ENCODE data around the gene MYMX. TPM values are rescaled to one million over a fixed set of nuclear protein-coding genes. Genes with fewer than 3 reads are reported as not detected.

MYMX gene
- total RNA-seq, 1 donor from 2014 or later: not detected

DNA sequence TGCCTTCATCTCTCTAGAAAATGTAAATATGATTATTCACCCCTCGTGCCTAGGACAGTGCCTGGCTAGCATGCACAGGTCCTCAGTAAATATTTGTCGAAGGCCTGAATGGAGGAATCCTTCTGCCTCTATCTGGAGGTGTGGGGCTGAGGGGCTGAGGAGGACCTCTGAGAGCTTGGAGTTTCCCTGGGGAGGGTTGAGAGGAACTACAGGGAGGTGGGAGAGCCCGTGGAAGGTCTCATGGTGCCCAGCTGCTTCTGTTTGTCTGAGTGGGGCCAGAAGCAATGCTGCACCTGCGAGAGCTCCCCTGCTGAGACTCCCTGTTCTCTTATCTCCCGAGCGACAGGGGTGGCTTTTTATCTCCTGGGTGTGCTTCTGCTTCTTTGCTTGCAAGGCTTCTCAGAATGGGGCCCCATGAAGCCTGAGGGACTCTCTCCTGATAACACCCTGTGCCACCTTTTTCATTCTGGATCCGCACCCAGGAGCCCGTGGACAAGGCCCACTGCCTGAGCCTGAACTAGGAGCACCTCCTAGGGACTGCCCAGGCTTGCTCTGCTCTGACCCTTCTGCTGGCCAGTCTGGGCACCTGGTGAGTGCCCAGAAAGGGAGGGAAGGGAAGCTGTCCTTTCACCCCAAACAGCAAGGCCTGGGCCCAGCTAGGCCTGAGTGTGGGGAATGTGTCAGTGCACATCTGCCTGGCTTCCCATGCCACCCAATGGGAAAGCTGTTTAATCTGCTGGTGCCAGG lies 9.0 kb downstream of the MYMX start:
- FAIRE-seq (no peak), DNase-seq (ENCODE audit: low read depth) (no peak)
- Histone ChIP-seq H2AFZ (ENCODE audit: low read depth, low read length) (no peak overlapping the region), H3K27ac (ENCODE audit: low read depth, low read length) (no peak overlapping the region), H3K79me2 (ENCODE audit: insufficient read depth, low read length) (no peaks in the 10 kb centered on the region), H3K9me3 (ENCODE audit: insufficient read depth, low read depth, low read length) (no peaks in the 10 kb centered on the region), H3K4me2 (ENCODE audit: low read length) (no peak overlapping the region), H3K4me1 (ENCODE audit: insufficient read depth, low read length) (peaks cover 27% of the 10 kb centered on the region), H3K9ac (ENCODE audit: low read length) (no peak overlapping the region), H3K27me3 (ENCODE audit: insufficient read depth, low read length) (no peaks in the 10 kb centered on the region), H4K20me1 (ENCODE audit: insufficient read depth, low read length) (peaks cover 16% of the 10 kb centered on the region), H3K36me3 (ENCODE audit: insufficient read depth, low read length) (no peaks in the 10 kb centered on the region), H3K4me3 (ENCODE audit: insufficient read depth, low read depth, low read length) (no peak overlapping the region)
- peaks cover 13% of the 10 kb centered on the region for H3K4me1 Mint-ChIP-seq (ENCODE audit: low read depth, unreplicated experiment)
- H3K9me3 Mint-ChIP-seq (ENCODE audit: unreplicated experiment): no peaks in the 10 kb centered on the region
- no peak overlapping the region for H3K4me3 Mint-ChIP-seq (ENCODE audit: unreplicated experiment)
- TF ChIP-seq, protein P1, sequence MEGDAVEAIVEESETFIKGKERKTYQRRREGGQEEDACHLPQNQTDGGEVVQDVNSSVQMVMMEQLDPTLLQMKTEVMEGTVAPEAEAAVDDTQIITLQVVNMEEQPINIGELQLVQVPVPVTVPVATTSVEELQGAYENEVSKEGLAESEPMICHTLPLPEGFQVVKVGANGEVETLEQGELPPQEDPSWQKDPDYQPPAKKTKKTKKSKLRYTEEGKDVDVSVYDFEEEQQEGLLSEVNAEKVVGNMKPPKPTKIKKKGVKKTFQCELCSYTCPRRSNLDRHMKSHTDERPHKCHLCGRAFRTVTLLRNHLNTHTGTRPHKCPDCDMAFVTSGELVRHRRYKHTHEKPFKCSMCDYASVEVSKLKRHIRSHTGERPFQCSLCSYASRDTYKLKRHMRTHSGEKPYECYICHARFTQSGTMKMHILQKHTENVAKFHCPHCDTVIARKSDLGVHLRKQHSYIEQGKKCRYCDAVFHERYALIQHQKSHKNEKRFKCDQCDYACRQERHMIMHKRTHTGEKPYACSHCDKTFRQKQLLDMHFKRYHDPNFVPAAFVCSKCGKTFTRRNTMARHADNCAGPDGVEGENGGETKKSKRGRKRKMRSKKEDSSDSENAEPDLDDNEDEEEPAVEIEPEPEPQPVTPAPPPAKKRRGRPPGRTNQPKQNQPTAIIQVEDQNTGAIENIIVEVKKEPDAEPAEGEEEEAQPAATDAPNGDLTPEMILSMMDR (IDR thresholded peaks at IDR 0.05; ENCODE audit: insufficient read depth, low read depth, low read length): no peak
- no peak for TF ChIP-seq EZH2 (IDR thresholded peaks at IDR 0.05; ENCODE audit: insufficient read depth, low read length)
- H3K36me3 Mint-ChIP-seq (ENCODE audit: low read depth, unreplicated experiment): peaks cover 4% of the 10 kb centered on the region
- no peak overlapping the region for H3K27ac Mint-ChIP-seq (ENCODE audit: unreplicated experiment)
- H3K27me3 Mint-ChIP-seq (ENCODE audit: low read depth, unreplicated experiment): peaks cover 10% of the 10 kb centered on the region

DNA sequence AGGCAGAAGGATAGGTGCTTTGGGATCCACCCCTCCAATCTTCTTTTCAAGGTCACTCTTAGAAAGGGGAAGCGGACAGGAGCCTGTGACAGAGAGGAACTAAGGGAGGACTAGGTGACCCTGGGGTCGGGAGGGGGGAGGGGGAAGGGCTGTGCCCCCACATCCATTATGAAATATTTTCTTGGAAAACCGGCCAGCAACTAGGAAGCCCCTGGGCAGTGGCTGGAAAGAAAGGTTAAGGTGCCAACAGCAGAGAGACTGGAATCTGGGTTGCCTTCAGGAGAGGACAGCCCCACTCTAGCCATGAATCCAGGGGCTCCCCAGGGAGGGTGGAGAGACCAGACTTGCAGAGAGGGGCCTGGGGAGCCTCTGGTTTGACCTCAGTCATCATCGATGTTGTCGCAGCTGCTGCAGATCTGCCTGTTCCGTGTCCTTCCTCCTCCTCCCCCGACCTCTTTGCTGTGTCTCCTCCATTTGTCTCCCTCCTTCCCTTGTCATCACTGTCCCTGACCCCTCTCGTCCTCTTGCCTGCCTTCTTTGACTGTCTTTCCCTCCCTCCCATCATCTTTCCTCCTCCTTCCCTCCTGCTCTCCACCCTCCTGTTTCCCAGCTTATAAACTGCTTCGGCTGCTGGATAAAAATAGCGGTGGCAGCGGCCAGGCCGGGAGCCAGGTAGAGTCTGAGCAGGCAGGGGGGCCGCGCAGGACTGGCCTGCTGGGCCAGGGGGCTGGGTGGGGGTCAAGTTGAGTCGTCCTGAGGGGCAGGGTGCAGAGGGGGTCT lies 9.8 kb downstream of the MYMX start:
- H3K4me1 ChIP-seq (ENCODE audit: insufficient read depth, low read length): peaks cover 22% of the 10 kb centered on the region
- H3K27me3 ChIP-seq (ENCODE audit: insufficient read depth, low read length): no peaks in the 10 kb centered on the region
- TF ChIP-seq EZH2 (IDR thresholded peaks at IDR 0.05; ENCODE audit: insufficient read depth, low read length): no peak
- TF ChIP-seq, protein P1 (IDR thresholded peaks at IDR 0.05; ENCODE audit: insufficient read depth, low read depth, low read length): no peak
- H3K9me3 ChIP-seq (ENCODE audit: insufficient read depth, low read depth, low read length): no peaks in the 10 kb centered on the region
- H3K9ac ChIP-seq (ENCODE audit: low read length): no peak overlapping the region
- Mint-ChIP-seq H3K9me3 (ENCODE audit: unreplicated experiment) (no peaks in the 10 kb centered on the region), H3K36me3 (ENCODE audit: low read depth, unreplicated experiment) (peaks cover 5% of the 10 kb centered on the region), H3K27ac (ENCODE audit: unreplicated experiment) (no peak overlapping the region), H3K4me3 (ENCODE audit: unreplicated experiment) (no peak overlapping the region), H3K27me3 (ENCODE audit: low read depth, unreplicated experiment) (peaks cover 17% of the 10 kb centered on the region), H3K4me1 (ENCODE audit: low read depth, unreplicated experiment) (peaks cover 17% of the 10 kb centered on the region)
- no peak overlapping the region for H3K27ac ChIP-seq (ENCODE audit: low read depth, low read length)
- H3K4me2 ChIP-seq (ENCODE audit: low read length): no peak overlapping the region
- H4K20me1 ChIP-seq (ENCODE audit: insufficient read depth, low read length): peaks cover 16% of the 10 kb centered on the region
- FAIRE-seq: no peak
- DNase-seq (ENCODE audit: low read depth): no peak
- H3K4me3 ChIP-seq (ENCODE audit: insufficient read depth, low read depth, low read length): no peak overlapping the region
- H3K79me2 ChIP-seq (ENCODE audit: insufficient read depth, low read length): no peaks in the 10 kb centered on the region
- no peak overlapping the region for H2AFZ ChIP-seq (ENCODE audit: low read depth, low read length)
- no peaks in the 10 kb centered on the region for H3K36me3 ChIP-seq (ENCODE audit: insufficient read depth, low read length)
